K562 (cell line): ENCODE measurements around the gene BIRC5. TPM values are rescaled to one million over a fixed set of nuclear protein-coding genes. Genes with fewer than 3 reads are reported as not detected.

ENCODE experiments used
- ASH1L ChIP-seq: fragments of 450-650 bp; IDR thresholded peaks from 2 replicates; pipeline ENCODE4 v1.6.1; 2018; ENCODE audit warnings: borderline replicate concordance, mild to moderate bottlenecking, low read depth; ENCODE audit not compliant: partially characterized antibody
- BHLHE40 ChIP-seq: IDR thresholded peaks from 2 replicates; pipeline ENCODE4 v1.6.1; 2011; ENCODE audit warnings: low read length, improper control_type of control experiment
- EHMT2 ChIP-seq: fragments of 450-650 bp; IDR thresholded peaks from 2 replicates; pipeline ENCODE4 v1.6.1; 2018; ENCODE audit warnings: antibody characterized with exemption
- FOS ChIP-seq: IDR thresholded peaks from 3 replicates; pipeline ENCODE4 v1.6.1; 2011; ENCODE audit not compliant: insufficient read length; ENCODE audit errors: extremely low read depth
- FOXA1 ChIP-seq: fragments of 450-650 bp; IDR thresholded peaks from 2 replicates; pipeline ENCODE4 v1.6.1; 2016; ENCODE audit warnings: mild to moderate bottlenecking, borderline replicate concordance
- GTF2F1 ChIP-seq: IDR thresholded peaks from 2 replicates; pipeline ENCODE4 v1.6.1; 2011; ENCODE audit warnings: low read depth, low read length, improper control_type of control experiment
- KLF10 ChIP-seq: fragments of 250-450 bp; sonication (Bioruptor Pico); IDR thresholded peaks from 2 replicates; pipeline ENCODE4 v1.6.1; 2021; ENCODE audit warnings: matching md5 sums
- MAFF ChIP-seq: IDR thresholded peaks from 2 replicates; pipeline ENCODE4 v1.6.1; 2012; ENCODE audit warnings: low read length, improper control_type of control experiment
- MTA2 ChIP-seq: fragments of 450-650 bp; IDR thresholded peaks from 2 replicates; pipeline ENCODE4 v1.6.1; 2016; ENCODE audit warnings: low read depth
- MTA3 ChIP-seq: fragments of 450-650 bp; formaldehyde crosslinking; IDR thresholded peaks from 2 replicates; pipeline ENCODE4 v1.6.1; 2017; ENCODE audit warnings: mild to moderate bottlenecking, borderline replicate concordance
- MYNN ChIP-seq, 2 experiments: sonication (generic); formaldehyde crosslinking in 1 of 2; IDR thresholded peaks; 2 replicates each; pipeline versions ENCODE4 v1.5.0 to v1.6.1; 2016 to 2020; ENCODE audit warnings: antibody characterized with exemption in 1 of 2, missing genetic modification reagents in 1 of 2
- NFYB ChIP-seq: IDR thresholded peaks from 2 replicates; pipeline ENCODE4 v1.6.1; 2011; ENCODE audit warnings: mild to moderate bottlenecking, moderate library complexity; ENCODE audit not compliant: insufficient read length; ENCODE audit errors: extremely low read depth
- PHF20 ChIP-seq: fragments of 450-650 bp; IDR thresholded peaks from 2 replicates; pipeline ENCODE4 v1.6.1; 2018; ENCODE audit not compliant: partially characterized antibody
- RCOR1 ChIP-seq, 2 experiments: IDR thresholded peaks; 2 replicates each; pipeline ENCODE4 v1.6.1; 2012; ENCODE audit warnings: low read depth in 2 of 2, low read length in 2 of 2, borderline replicate concordance in 1 of 2, improper control_type of control experiment in 1 of 2
- SAFB ChIP-seq: fragments of 200-400 bp; formaldehyde crosslinking; IDR thresholded peaks from 2 replicates; pipeline ENCODE4 v1.6.1; 2017; ENCODE audit warnings: low read depth, low read length, borderline replicate concordance
- SMARCB1 ChIP-seq: IDR thresholded peaks from 2 replicates; pipeline ENCODE4 v1.6.1; 2011; ENCODE audit warnings: improper control_type of control experiment, low read depth; ENCODE audit not compliant: insufficient read length
- SREBF2 ChIP-seq: sonication (generic); formaldehyde crosslinking; IDR thresholded peaks from 2 replicates; pipeline ENCODE4 v1.4.0; 2020; ENCODE audit warnings: mild to moderate bottlenecking, missing genetic modification reagents
- TEAD4 ChIP-seq, 2 experiments: sonication (generic) in 1 of 2; formaldehyde crosslinking in 1 of 2; IDR thresholded peaks; 2 replicates each; pipeline versions ENCODE4 v1.6.1 to v1.8.0; 2012 to 2022; ENCODE audit warnings: borderline replicate concordance in 1 of 2, inconsistent platforms in 1 of 2, low read length in 1 of 2, mild to moderate bottlenecking in 1 of 2, missing genetic modification reagents in 1 of 2
- U2AF2 ChIP-seq: fragments of 200-400 bp; formaldehyde crosslinking; optimal IDR thresholded peaks from 2 replicates; pipeline ENCODE3; 2017; ENCODE audit warnings: low read depth, mild to moderate bottlenecking, low read length
- ZFX ChIP-seq: sonication (generic); formaldehyde crosslinking; IDR thresholded peaks from 2 replicates; pipeline ENCODE4 v1.8.0; 2022; ENCODE audit warnings: mild to moderate bottlenecking, missing genetic modification reagents, moderate library complexity
- ZNF197 ChIP-seq: fragments of 200-800 bp; sonication (Bioruptor generic); IDR thresholded peaks from 2 replicates; pipeline ENCODE4 v1.6.1; 2016; ENCODE audit warnings: low read depth, missing genetic modification characterization, missing compliant biosample characterization
- ZNF584 ChIP-seq: fragments of 200-800 bp; sonication (Bioruptor generic); IDR thresholded peaks from 2 replicates; pipeline ENCODE4 v1.6.1; 2016; ENCODE audit warnings: low read depth, mild to moderate bottlenecking, missing genetic modification characterization, missing compliant biosample characterization
- polyA plus RNA-seq, 8 experiments: library from polyadenylated mRNA; depleted of rRNA in 4 of 8; stranded (reverse) in 5 of 8; unstranded in 3 of 8; fragments of >200 nt; fragmentation: Nextera tagmentation in 2 of 8; fragmentation: Illumina TruSeq in 1 of 8; extraction: Ambion mirVana in 2 of 8; extraction: Trizol in 1 of 8; gene quantifications; 2 replicates each; pipeline versions ENCODE4 v1.2.1 to v1.2.3, GENCODE V29; 2011 to 2014; ENCODE audit warnings: inconsistent platforms in 1 of 8, missing spikeins in 1 of 8
- total RNA-seq, 7 experiments: library from RNA; depleted of rRNA in 6 of 7; stranded (reverse); fragments of >200 nt in 6 of 7; fragmentation: Illumina TruSeq in 2 of 7; extraction: Trizol in 2 of 7; gene quantifications; 2 replicates each; pipeline versions ENCODE4 v1.2.1 to v1.2.3, GENCODE V29; 2011 to 2021; ENCODE audit warnings: low replicate concordance in 1 of 7
- TF ChIP-seq, protein P1 (sequence below): fragments of 450-650 bp; formaldehyde crosslinking; IDR thresholded peaks from 2 replicates; pipeline ENCODE4 v1.4.0; 2020; ENCODE audit warnings: mild to moderate bottlenecking, moderate library complexity
- TF ChIP-seq, protein P2 (sequence below), 3 experiments: IDR thresholded peaks in 2 of 3; conservative IDR thresholded peaks in 1 of 3; 2 replicates each; pipeline ENCODE4 v1.5.1; 2011 to 2012; ENCODE audit warnings: low read length in 3 of 3, mild to moderate bottlenecking in 3 of 3, control low read depth in 2 of 3, improper control_type of control experiment in 1 of 3, inconsistent platforms in 1 of 3, low read depth in 1 of 3, mixed read lengths in 1 of 3, moderate library complexity in 1 of 3; ENCODE audit not compliant: insufficient read depth in 2 of 3
- TF ChIP-seq, protein P3 (sequence below): sonication (generic); formaldehyde crosslinking; IDR thresholded peaks from 2 replicates; pipeline ENCODE4 v1.8.0; 2022; ENCODE audit warnings: mild to moderate bottlenecking, missing genetic modification reagents

BIRC5 gene
- total and polyA plus RNA-seq, 9 of the 15 experiments (the other 6 are each of a cell fraction or from before 2014, with no cell fraction given) = 64.4 to 140 (median 101) TPM

DNA sequence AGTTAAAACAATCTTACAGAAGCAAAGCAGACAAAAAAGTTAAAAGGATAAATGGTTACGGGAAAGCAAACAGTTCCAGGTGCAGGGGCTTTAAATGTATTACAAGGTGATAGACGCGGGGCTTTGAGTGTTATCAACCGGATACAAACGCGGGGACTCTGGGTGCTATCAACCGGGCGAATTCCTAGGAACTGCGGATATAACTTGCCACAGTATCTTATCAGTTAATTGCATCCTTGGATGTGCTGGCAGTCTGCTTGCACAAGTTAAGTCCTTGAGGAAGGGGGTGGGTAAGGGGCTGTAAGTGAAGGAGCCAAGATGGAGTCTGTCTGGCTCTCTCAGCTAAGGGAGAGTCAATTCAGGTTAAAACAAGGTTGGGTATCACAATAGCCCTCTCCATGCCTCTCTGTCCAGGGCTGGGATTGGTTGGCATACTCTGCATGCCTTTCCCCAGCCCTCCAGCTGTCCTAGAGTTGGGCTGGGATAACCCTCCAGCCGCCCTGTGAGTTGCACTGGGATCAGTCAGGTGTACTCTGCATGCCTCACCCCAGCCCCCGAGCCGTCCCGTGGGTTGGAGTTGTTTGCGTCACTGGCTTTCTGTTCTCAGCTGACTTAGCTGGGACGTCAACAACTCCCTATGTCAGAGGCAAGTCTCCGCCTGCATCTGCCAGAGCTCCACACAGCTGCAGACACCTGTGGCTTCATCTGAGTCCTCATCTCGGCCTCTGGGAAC is 58.3 kb downstream of the BIRC5 start (continued):
- TF ChIP-seq KLF10 (CRISPR knock-in tag) = peak; percentile 97
- no peak for TF ChIP-seq SREBF2 (CRISPR knock-in tag)
- no peak for TF ChIP-seq ZFX (CRISPR knock-in tag)
- TF ChIP-seq FOS = no peak
- TF ChIP-seq TEAD4 (IDR thresholded peaks at IDR 0.05; ENCODE audit: low read length) = peak; percentile 93
- no peak for TF ChIP-seq TEAD4 (CRISPR knock-in tag; IDR thresholded peaks at IDR 0.05; ENCODE audit: borderline replicate concordance)
- TF ChIP-seq RCOR1 (IDR thresholded peaks at IDR 0.05; ENCODE audit: borderline replicate concordance in 1 of 2, low read depth in 2 of 2, low read length in 2 of 2) = peak; percentile 20 to 74; a peak in 2 of 4 replicates
- TF ChIP-seq, protein P1, sequence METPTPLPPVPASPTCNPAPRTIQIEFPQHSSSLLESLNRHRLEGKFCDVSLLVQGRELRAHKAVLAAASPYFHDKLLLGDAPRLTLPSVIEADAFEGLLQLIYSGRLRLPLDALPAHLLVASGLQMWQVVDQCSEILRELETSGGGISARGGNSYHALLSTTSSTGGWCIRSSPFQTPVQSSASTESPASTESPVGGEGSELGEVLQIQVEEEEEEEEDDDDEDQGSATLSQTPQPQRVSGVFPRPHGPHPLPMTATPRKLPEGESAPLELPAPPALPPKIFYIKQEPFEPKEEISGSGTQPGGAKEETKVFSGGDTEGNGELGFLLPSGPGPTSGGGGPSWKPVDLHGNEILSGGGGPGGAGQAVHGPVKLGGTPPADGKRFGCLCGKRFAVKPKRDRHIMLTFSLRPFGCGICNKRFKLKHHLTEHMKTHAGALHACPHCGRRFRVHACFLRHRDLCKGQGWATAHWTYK (CRISPR knock-in tag) = peak; percentile 100
- no peak for TF ChIP-seq GTF2F1
- peak; percentile 57; the same call in 1 of the 2 replicates for TF ChIP-seq BHLHE40
- peak; percentile 99 for TF ChIP-seq ZNF584 (CRISPR knock-in tag)
- TF ChIP-seq SAFB = no peak
- TF ChIP-seq NFYB = no peak
- TF ChIP-seq FOXA1 = no peak
- peak; percentile 59 for TF ChIP-seq SMARCB1
- TF ChIP-seq, protein P2, sequence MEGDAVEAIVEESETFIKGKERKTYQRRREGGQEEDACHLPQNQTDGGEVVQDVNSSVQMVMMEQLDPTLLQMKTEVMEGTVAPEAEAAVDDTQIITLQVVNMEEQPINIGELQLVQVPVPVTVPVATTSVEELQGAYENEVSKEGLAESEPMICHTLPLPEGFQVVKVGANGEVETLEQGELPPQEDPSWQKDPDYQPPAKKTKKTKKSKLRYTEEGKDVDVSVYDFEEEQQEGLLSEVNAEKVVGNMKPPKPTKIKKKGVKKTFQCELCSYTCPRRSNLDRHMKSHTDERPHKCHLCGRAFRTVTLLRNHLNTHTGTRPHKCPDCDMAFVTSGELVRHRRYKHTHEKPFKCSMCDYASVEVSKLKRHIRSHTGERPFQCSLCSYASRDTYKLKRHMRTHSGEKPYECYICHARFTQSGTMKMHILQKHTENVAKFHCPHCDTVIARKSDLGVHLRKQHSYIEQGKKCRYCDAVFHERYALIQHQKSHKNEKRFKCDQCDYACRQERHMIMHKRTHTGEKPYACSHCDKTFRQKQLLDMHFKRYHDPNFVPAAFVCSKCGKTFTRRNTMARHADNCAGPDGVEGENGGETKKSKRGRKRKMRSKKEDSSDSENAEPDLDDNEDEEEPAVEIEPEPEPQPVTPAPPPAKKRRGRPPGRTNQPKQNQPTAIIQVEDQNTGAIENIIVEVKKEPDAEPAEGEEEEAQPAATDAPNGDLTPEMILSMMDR (IDR thresholded peaks at IDR 0.05 in 2 of 3, conservative IDR thresholded peaks at IDR 0.05 in 1 of 3; ENCODE audit: insufficient read depth in 2 of 3, low read depth in 1 of 3, low read length in 3 of 3) = no peak
- TF ChIP-seq U2AF2 = no peak
- peak; percentile 81 for TF ChIP-seq MTA2
- TF ChIP-seq, protein P3, sequence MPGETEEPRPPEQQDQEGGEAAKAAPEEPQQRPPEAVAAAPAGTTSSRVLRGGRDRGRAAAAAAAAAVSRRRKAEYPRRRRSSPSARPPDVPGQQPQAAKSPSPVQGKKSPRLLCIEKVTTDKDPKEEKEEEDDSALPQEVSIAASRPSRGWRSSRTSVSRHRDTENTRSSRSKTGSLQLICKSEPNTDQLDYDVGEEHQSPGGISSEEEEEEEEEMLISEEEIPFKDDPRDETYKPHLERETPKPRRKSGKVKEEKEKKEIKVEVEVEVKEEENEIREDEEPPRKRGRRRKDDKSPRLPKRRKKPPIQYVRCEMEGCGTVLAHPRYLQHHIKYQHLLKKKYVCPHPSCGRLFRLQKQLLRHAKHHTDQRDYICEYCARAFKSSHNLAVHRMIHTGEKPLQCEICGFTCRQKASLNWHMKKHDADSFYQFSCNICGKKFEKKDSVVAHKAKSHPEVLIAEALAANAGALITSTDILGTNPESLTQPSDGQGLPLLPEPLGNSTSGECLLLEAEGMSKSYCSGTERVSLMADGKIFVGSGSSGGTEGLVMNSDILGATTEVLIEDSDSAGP (CRISPR knock-in tag) = no peak
- TF ChIP-seq MYNN (IDR thresholded peaks at IDR 0.05) = no peak; the same call in 1 of the 2 replicates
- TF ChIP-seq MYNN (CRISPR knock-in tag; IDR thresholded peaks at IDR 0.05) = no peak
- TF ChIP-seq ASH1L = no peak
- no peak for TF ChIP-seq MAFF
- TF ChIP-seq PHF20 = peak; percentile 13
- peak; percentile 87 for TF ChIP-seq MTA3
- TF ChIP-seq EHMT2 = no peak
- peak; percentile 100 for TF ChIP-seq ZNF197 (CRISPR knock-in tag)
